GM04504 (cell line): ENCODE results near the gene MIPOL1.
"Not testable (repeated sequence)": the region's sequence is repeated elsewhere in the genome, so short reads cannot be mapped to it uniquely, and the experiment has no call there.

Source experiments
- DNase-seq: peaks from one replicate; pipeline ENCODE4 v3.0.0-alpha.2; 2012; ENCODE audit warnings: low read depth

Gene MIPOL1

GRCh38 chr14:37462426-37462825, 264.7 kb downstream of the MIPOL1 start:
- DNase-seq = not testable (repeated sequence)

- no peak for DNase-seq
These were observed 266.6 kb downstream of the MIPOL1 start for GRCh38 chr14:37464192-37464858.

- DNase-seq = no peak
These were observed 268.4 kb downstream of the MIPOL1 start for GRCh38 chr14:37466003-37466622.

- DNase-seq = no peak
These were observed 268.9 kb downstream of the MIPOL1 start for GRCh38 chr14:37466623-37467088.

GRCh38 chr14:37469650-37470049, 271.9 kb downstream of the MIPOL1 start:
- DNase-seq = no peak

- DNase-seq = no peak
These were observed 272.5 kb downstream of the MIPOL1 start for GRCh38 chr14:37470251-37470650.

GRCh38 chr14:37472906-37473305, 275.2 kb downstream of the MIPOL1 start:
- DNase-seq = no peak

- DNase-seq = no peak
These were observed 276.5 kb downstream of the MIPOL1 start for GRCh38 chr14:37474191-37474590.

- peak; percentile 28 for DNase-seq
These were observed 282.9 kb downstream of the MIPOL1 start for GRCh38 chr14:37480446-37481290.

GRCh38 chr14:37482428-37482827, 284.7 kb downstream of the MIPOL1 start:
- no peak for DNase-seq

GRCh38 chr14:37483672-37484071, 285.9 kb downstream of the MIPOL1 start:
- DNase-seq = no peak

- DNase-seq = no peak
These were observed 292.9 kb downstream of the MIPOL1 start for GRCh38 chr14:37490607-37491006.

GRCh38 chr14:37491076-37491475, 293.3 kb downstream of the MIPOL1 start:
- DNase-seq = no peak

- no peak for DNase-seq
These were observed 295.9 kb downstream of the MIPOL1 start for GRCh38 chr14:37493606-37494005.

- DNase-seq = no peak
These were observed 299.7 kb downstream of the MIPOL1 start for GRCh38 chr14:37497422-37497821.

GRCh38 chr14:37501877-37502276, 304.1 kb downstream of the MIPOL1 start:
- no peak for DNase-seq

GRCh38 chr14:37508503-37508902, 310.8 kb downstream of the MIPOL1 start:
- no peak for DNase-seq

GRCh38 chr14:37512173-37512572, 314.4 kb downstream of the MIPOL1 start:
- no peak for DNase-seq

- no peak for DNase-seq
These were observed 318.0 kb downstream of the MIPOL1 start for GRCh38 chr14:37515771-37516170.

- no peak for DNase-seq
These were observed 329.3 kb downstream of the MIPOL1 start for GRCh38 chr14:37526994-37527393.

GRCh38 chr14:37539992-37540391, 342.3 kb downstream of the MIPOL1 start:
- no peak for DNase-seq

- DNase-seq = no peak
These were observed 346.7 kb downstream of the MIPOL1 start for GRCh38 chr14:37544407-37544806.

GRCh38 chr14:37545174-37545573, 347.4 kb downstream of the MIPOL1 start:
- no peak for DNase-seq
